Upper lobe of left lung (tissue), 4 donors: Measurements from ENCODE around the gene RBPJ.

ENCODE experiments used
- CTCF ChIP-seq, 6 experiments: fragments of 450-650 bp in 4 of 6; fragments of 200-600 bp in 2 of 6; sonication (generic) in 2 of 6; IDR thresholded peaks; one replicate each; pipeline ENCODE4 v1.5.1; 2016 to 2019; ENCODE audit warnings: antibody characterized with exemption in 6 of 6
- POLR2A ChIP-seq, 4 donors: fragments of 450-650 bp; IDR thresholded peaks; one replicate each; pipeline ENCODE4 v1.5.1; 2016 to 2017; ENCODE audit warnings: antibody characterized with exemption in 4 of 4, mild to moderate bottlenecking in 2 of 4
- POLR2AphosphoS5 ChIP-seq, 2 donors: sonication (generic); formaldehyde crosslinking; IDR thresholded peaks; one replicate each; pipeline ENCODE4 v1.5.1; 2017; ENCODE audit warnings: antibody characterized with exemption in 2 of 2

DNA sequence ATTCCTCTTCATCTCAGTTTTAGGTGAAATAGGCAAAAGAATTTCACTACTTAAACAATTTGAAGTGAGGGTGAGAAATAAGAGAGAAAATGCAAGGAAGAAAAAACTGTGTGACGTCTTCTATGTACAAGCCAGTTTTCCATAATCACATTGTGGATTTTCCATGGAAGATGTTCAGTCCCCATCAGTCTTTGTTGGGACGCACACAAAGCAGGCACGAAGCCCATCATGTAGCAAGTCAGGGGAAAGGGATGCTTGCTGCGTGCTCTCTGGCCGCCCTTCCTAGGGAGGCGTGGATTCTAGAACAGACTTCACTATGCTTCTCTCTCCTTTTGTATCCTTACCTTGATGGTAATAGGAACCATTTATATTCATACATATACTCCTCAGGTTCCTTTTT is 54.7 kb downstream of the RBPJ start:
- TF ChIP-seq CTCF (IDR thresholded peaks at IDR 0.05) (no peak), POLR2A (IDR thresholded peaks at IDR 0.05) (no peak), POLR2AphosphoS5 (IDR thresholded peaks at IDR 0.05) (no peak)
